Measurements from ENCODE around the gene FMNL3. TPM values are rescaled to one million over a fixed set of nuclear protein-coding genes. Genes with fewer than 3 reads are reported as not detected.

FMNL3 gene
- total and polyA plus RNA-seq, 2 of the 13 experiments (the other 11 are each of a cell fraction or from before 2014, with no cell fraction given): 0.44 to 1.1 TPM

- TF ChIP-seq REST (IDR thresholded peaks at IDR 0.05; ENCODE audit: borderline replicate concordance in 1 of 2, low read depth in 1 of 2, low read length in 2 of 2) (peak in 1 of 2 experiments; percentile 80; a peak in 2 of 4 replicates), ZFP91 (CRISPR knock-in tag; IDR thresholded peaks at IDR 0.05; ENCODE audit: borderline replicate concordance) (peak; percentile 36; the same call in 1 of the 2 replicates), DMAP1 (CRISPR knock-in tag; IDR thresholded peaks at IDR 0.05) (peak; percentile 82; the same call in 1 of the 2 replicates), RFXANK (CRISPR knock-in tag; IDR thresholded peaks at IDR 0.05) (0 out of 2 replicates have a peak, but pooled peaks have one; percentile 57), RAD21 (CRISPR knock-in tag; IDR thresholded peaks at IDR 0.05) (peak; percentile 74), ZNF253 (CRISPR knock-in tag; IDR thresholded peaks at IDR 0.05; ENCODE audit: borderline replicate concordance) (peak; percentile 75; the same call in 1 of the 2 replicates), TBP (CRISPR knock-in tag; IDR thresholded peaks at IDR 0.05) (no peak), MED1 (CRISPR knock-in tag; IDR thresholded peaks at IDR 0.05) (peak; percentile 75; the same call in 1 of the 2 replicates), ISL2 (CRISPR knock-in tag; IDR thresholded peaks at IDR 0.05) (peak; percentile 33; the same call in 1 of the 2 replicates), BRCA1 (CRISPR knock-in tag; IDR thresholded peaks at IDR 0.05) (peak; percentile 29; the same call in 1 of the 2 replicates), ZNF121 (CRISPR knock-in tag; IDR thresholded peaks at IDR 0.05) (no peak)
Observed at GRCh38 chr12:49740930-49741881, 34.0 kb upstream of the FMNL3 start, which contains the start of gene TMBIM6 (continued).
